Fibroblast of skin of right quadriceps (primary cell): ENCODE data around the gene TCF15.
A peak's percentile ranks its signal among the peaks of the same experiment; 100 is the strongest.

Experiments used
- DNase-seq: peaks from one replicate; pipeline ENCODE4 v3.0.0-alpha.2; 2013

The TCF15 gene

DNA sequence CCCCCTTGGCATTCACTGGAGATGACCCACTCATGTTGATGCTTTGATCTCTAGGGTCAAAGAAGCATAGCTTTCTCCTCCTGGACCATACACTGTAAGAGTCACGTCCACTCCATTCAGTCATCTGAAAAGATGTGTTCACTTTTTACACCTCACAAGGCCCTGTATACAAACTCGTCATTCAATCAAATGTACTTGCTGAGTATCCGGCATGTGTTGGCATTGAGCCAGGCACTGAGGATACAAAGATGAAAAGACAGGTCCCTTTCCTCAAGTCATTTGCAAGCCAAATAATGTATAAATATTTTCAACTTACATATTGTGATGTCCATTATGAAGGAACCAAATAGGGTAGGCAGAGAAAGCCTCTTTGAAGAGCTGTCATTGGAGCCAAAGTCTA lies 34.0 kb downstream of the TCF15 start:
- no peak for DNase-seq

DNA sequence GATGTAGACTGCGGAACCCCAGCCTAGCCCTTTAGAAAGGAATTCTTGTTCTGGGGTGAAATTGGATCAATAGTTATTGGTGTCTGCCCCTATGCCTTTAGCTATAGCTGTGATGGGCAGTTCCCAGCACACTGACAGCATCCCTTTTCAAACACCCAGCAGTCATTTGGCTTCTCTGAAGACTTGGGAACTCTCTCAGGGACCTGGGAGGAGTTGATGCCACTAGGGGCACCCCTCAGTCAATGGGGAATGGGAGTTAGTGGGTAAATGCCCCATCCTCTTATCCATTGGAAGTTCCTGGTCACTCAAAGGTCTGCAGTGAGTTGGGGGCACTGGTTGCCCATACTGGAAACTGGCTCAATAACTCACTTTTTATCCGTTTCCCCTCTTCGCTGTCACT lies 34.9 kb downstream of the TCF15 start:
- DNase-seq = no peak

- DNase-seq = no peak
These were observed 35.7 kb downstream of the TCF15 start for GRCh38 chr20:574297-574942.

GRCh38 chr20:573414-574296 lies 36.5 kb downstream of the TCF15 start:
- DNase-seq = no peak

GRCh38 chr20:572727-573126 lies 37.4 kb downstream of the TCF15 start:
- DNase-seq = no peak

GRCh38 chr20:571754-572441 lies 38.2 kb downstream of the TCF15 start:
- peak; percentile 12 for DNase-seq

DNA sequence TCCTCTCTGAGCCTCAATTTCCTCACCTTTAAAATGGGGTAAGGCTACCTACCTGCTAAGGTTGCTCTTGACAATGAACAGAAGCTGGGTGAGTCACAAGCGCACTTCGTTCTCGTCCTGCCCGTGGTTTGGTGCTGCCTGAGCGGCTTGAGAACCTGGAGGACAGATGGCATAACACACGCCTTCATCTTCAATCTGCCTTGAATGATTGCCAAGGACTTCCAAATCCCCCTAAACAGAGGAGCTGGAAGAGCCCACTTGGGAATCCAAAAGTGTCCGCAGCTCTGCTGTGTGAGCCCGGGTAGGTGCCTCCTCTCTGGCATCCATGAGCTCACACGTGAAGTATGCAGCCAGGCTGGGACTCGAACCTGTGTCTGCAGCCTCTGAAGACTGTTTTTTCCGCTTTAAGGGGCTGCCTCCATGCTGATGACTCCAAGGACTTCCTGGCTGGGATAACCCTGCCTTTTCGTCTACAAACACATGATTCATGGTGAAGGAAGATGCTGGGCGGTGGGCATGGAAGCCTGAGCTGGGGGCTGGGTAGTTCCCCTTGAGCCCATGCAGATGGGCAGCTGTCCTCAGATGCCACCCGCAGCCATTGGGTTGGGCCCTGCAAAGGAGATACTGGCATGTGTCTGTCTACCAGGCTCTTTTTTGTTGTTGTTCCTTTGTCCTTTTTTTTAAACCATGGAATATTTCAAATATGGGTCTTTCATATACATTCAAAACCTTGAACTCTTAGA lies 41.3 kb downstream of the TCF15 start:
- DNase-seq = no peak

- DNase-seq = no peak
These were observed 41.9 kb downstream of the TCF15 start for GRCh38 chr20:568097-568652.

DNA sequence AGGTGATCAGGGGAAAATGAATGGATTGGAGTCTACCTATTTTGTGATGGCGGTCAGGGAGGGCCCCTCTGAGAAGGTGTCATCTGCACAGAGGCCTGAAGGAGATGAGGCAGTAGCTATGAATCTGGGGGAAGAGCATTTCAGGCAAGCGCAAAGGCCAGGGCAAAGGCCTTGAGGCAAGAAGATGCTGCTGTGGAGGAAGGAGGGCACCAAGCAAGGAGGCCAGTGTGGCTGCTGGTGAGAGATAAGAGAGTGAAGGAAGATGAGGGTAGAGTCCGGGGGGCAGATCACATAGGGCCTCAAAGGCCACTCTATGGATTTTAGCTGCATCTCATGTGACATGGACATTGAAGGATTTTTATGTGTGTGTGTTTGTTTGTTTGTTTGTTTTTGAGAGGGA lies 45.9 kb downstream of the TCF15 start:
- DNase-seq = no peak

GRCh38 chr20:563187-563586 lies 46.9 kb downstream of the TCF15 start:
- no peak for DNase-seq

DNA sequence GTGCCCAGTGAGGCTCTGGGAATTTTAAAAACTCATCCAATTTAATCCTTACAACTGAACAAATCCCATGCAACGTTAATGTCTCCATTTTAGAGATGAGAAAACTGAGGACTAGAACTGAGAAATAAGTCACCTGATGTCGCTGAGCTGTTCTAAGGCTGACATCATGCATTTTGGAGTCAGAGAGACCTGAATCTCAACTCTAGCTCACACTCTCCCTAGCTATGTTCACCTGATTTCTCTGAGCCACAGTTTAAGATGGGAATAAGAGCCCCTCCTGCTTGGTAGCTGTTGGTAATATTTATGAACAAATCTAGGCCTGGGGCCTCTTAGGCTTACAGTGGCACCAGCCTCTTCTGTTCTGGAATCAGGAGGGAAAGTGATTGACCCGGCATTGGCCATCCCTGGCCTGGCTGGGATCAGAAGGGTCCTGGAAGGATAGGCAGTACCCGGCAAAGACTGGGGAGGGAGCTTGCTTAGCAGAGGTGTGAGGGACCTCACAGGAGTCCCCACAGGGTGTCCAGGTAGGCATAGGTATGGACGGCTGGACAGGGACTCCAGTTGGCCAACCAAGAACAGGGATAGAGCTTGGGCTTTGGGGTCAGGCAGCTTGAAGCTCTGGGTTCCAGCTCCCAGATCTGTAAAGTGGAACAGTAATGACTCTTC lies 47.7 kb downstream of the TCF15 start:
- DNase-seq = no peak

DNA sequence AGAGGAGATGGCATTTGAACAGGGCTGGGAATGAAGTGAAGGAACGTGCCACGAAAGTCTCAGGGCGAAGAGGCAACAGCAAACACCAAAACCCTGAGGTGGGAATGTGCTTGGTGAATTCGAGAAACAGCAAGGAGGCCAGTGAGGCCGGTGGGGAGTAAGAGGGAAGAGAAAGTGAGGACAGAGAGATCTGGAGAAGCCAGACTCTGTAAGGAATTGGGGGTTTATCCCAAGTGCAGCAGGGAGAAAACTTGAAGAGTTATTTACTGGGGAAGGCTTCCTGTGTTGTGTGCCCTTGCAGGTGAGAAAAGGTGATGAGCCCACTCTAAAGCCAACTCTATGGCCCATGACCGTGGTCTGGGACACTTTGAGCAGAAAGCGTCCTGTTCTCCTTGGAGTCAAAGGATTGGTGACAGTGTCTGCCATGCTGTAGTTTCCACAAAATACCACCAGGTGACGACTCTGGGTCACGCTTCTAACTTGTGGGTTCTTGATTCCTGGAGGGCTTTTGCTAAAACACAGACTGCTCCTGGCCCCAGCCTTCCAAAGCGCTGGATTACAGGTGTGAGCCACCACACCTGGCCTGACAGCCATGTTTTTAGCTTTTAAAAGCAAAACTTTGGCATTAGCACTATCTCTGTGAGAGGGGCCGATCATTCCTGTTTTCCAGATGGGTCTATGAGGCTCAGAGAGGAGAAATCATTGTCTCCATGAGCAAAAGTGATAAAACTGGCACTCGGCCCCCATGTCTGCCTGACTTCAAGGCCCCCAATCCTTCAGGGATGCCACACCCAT lies 48.5 kb downstream of the TCF15 start:
- DNase-seq = peak; percentile 55

DNA sequence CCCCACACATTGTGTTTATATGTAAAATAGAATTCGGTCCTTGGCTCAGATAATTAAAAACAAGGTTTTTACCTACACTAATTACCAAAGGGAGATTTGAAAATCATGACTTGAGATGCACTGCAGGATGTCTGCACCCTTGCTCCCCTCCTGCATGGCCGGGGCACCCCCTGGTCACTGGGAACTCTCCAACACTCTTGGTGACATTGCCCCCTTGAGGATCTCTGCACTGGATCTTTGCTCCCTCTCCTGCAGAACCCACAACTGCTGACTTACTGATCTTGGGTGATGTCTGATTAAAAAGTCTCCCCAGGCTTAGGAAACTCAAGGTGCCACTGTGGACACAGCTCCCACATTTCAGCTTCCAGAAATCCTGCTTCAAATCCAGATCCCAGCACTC lies 49.4 kb downstream of the TCF15 start:
- DNase-seq = no peak

DNA sequence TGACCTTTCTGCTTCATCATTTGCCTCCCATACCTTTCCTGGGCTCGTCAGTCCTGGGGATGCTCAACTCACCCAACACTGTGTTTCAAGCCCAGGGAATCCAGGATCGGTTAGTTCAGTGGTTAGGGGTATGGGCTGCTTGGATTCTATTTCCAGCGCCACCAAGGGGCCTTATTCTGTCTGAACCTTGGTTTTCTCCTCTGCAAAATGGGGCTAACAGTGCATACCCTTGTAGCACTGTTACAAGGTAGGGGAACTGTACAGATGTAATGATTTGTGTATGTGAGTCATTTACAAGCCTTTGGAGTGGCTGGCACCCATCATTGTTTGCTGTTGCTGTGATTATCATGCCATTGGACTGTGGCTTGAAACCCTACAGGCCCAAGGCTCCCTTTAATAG lies 52.0 kb downstream of the TCF15 start:
- no peak for DNase-seq

- no peak for DNase-seq
These were observed 53.1 kb downstream of the TCF15 start for GRCh38 chr20:556984-557383.

DNA sequence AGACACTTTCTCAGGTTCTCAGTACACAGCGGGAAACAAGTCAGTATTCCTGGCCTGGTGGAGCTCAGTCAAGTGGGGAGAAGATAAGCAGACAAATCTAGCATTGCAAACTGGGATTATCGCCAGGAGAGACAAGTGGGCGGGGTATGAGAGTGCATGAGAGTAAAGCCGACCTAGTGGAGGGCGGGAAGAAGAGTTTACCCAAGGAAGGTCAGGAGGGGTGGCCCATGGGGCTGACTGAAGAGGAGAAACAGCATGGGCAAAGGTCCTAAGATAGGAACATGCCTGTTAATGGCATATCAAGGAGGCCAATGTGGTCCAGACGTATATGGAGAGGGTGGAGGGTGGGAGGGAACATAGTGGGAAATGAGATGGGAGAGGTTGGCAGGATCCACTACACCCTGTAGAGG lies 54.1 kb downstream of the TCF15 start:
- no peak for DNase-seq
